ENCODE results near the gene PDLIM7.

PDLIM7 gene

GRCh38 chr5:177483994-177484901, 13.2 kb downstream of the PDLIM7 start:
- no peak overlapping the region for H3K9ac ChIP-seq (ENCODE audit: low read length)
- TF ChIP-seq CTCF (IDR thresholded peaks at IDR 0.05; ENCODE audit: low read length) (no peak), EZH2 (IDR thresholded peaks at IDR 0.05; ENCODE audit: borderline replicate concordance, low read length) (no peak)
- H3K9me2 ChIP-seq (ENCODE audit: low read depth, low read length) = no peaks in the 10 kb centered on the region
- H3F3A ChIP-seq (ENCODE audit: insufficient read depth, low read length) = no peaks in the 10 kb centered on the region
- no peaks in the 10 kb centered on the region for H3K79me2 ChIP-seq (ENCODE audit: insufficient read depth, low read length)
- no peak overlapping the region for H2AFZ ChIP-seq (ENCODE audit: low read length)
- H4K20me1 ChIP-seq (ENCODE audit: insufficient read depth, low read length) = no peaks in the 10 kb centered on the region
- H3K4me3 ChIP-seq (ENCODE audit: low read depth, low read length, poor library complexity, severe bottlenecking) = no peak overlapping the region
- H3K4me2 ChIP-seq (ENCODE audit: low read length) = no peak overlapping the region
- peaks cover 14% of the 10 kb centered on the region for H3K4me1 ChIP-seq (ENCODE audit: insufficient read depth, low read length, severe bottlenecking)
- no peak overlapping the region for H3K27ac ChIP-seq (ENCODE audit: low read depth, low read length, poor library complexity, severe bottlenecking)
- H3K9me3 ChIP-seq (ENCODE audit: low read length) = no peaks in the 10 kb centered on the region
- H3K27me3 ChIP-seq (ENCODE audit: insufficient read depth, low read length) = no peaks in the 10 kb centered on the region
- peaks cover 14% of the 10 kb centered on the region for H3K36me3 ChIP-seq (ENCODE audit: insufficient read depth, low read length)

GRCh38 chr5:177483042-177483441, 14.4 kb downstream of the PDLIM7 start:
- Histone ChIP-seq H3K4me1 (ENCODE audit: insufficient read depth, low read length, severe bottlenecking) (peaks cover 20% of the 10 kb centered on the region), H3K36me3 (ENCODE audit: insufficient read depth, low read length) (peaks cover 10% of the 10 kb centered on the region), H4K20me1 (ENCODE audit: insufficient read depth, low read length) (no peaks in the 10 kb centered on the region), H3K9me3 (ENCODE audit: low read length) (no peaks in the 10 kb centered on the region), H3K4me3 (ENCODE audit: low read depth, low read length, poor library complexity, severe bottlenecking) (no peak overlapping the region), H3K4me2 (ENCODE audit: low read length) (no peak overlapping the region), H3F3A (ENCODE audit: insufficient read depth, low read length) (no peaks in the 10 kb centered on the region), H3K27me3 (ENCODE audit: insufficient read depth, low read length) (no peaks in the 10 kb centered on the region), H3K9ac (ENCODE audit: low read length) (no peak overlapping the region), H3K27ac (ENCODE audit: low read depth, low read length, poor library complexity, severe bottlenecking) (no peak overlapping the region), H3K79me2 (ENCODE audit: insufficient read depth, low read length) (no peaks in the 10 kb centered on the region), H2AFZ (ENCODE audit: low read length) (no peak overlapping the region), H3K9me2 (ENCODE audit: low read depth, low read length) (no peaks in the 10 kb centered on the region)
- TF ChIP-seq CTCF (IDR thresholded peaks at IDR 0.05; ENCODE audit: low read length) (no peak), EZH2 (IDR thresholded peaks at IDR 0.05; ENCODE audit: borderline replicate concordance, low read length) (no peak)

- no peak for TF ChIP-seq EZH2 (IDR thresholded peaks at IDR 0.05; ENCODE audit: borderline replicate concordance, low read length)
- TF ChIP-seq CTCF (IDR thresholded peaks at IDR 0.05; ENCODE audit: low read length) = no peak
- Histone ChIP-seq H2AFZ (ENCODE audit: low read length) (no peak overlapping the region), H3K9ac (ENCODE audit: low read length) (no peak overlapping the region), H3K79me2 (ENCODE audit: insufficient read depth, low read length) (no peaks in the 10 kb centered on the region), H3K9me2 (ENCODE audit: low read depth, low read length) (no peaks in the 10 kb centered on the region), H3F3A (ENCODE audit: insufficient read depth, low read length) (no peaks in the 10 kb centered on the region), H3K4me2 (ENCODE audit: low read length) (no peak overlapping the region), H3K4me1 (ENCODE audit: insufficient read depth, low read length, severe bottlenecking) (peaks cover 23% of the 10 kb centered on the region), H3K36me3 (ENCODE audit: insufficient read depth, low read length) (peaks cover 4% of the 10 kb centered on the region), H4K20me1 (ENCODE audit: insufficient read depth, low read length) (no peaks in the 10 kb centered on the region), H3K27ac (ENCODE audit: low read depth, low read length, poor library complexity, severe bottlenecking) (no peak overlapping the region), H3K9me3 (ENCODE audit: low read length) (no peaks in the 10 kb centered on the region), H3K4me3 (ENCODE audit: low read depth, low read length, poor library complexity, severe bottlenecking) (no peak overlapping the region), H3K27me3 (ENCODE audit: insufficient read depth, low read length) (no peaks in the 10 kb centered on the region)
Measured at GRCh38 chr5:177482359-177482795, 15.0 kb downstream of the PDLIM7 start.

Measured in OCI-LY1 (cell line).